GM18502 (cell line): ENCODE results near the gene ANKDD1A.

Experiments
- ATAC-seq: cut with Tn5 transposase; IDR thresholded peaks from one replicate; pipeline ENCODE4 v1.9.1; 2021; ENCODE audit warnings: mild to moderate bottlenecking; ENCODE audit not compliant: unreplicated experiment, poor library complexity

ANKDD1A gene

DNA sequence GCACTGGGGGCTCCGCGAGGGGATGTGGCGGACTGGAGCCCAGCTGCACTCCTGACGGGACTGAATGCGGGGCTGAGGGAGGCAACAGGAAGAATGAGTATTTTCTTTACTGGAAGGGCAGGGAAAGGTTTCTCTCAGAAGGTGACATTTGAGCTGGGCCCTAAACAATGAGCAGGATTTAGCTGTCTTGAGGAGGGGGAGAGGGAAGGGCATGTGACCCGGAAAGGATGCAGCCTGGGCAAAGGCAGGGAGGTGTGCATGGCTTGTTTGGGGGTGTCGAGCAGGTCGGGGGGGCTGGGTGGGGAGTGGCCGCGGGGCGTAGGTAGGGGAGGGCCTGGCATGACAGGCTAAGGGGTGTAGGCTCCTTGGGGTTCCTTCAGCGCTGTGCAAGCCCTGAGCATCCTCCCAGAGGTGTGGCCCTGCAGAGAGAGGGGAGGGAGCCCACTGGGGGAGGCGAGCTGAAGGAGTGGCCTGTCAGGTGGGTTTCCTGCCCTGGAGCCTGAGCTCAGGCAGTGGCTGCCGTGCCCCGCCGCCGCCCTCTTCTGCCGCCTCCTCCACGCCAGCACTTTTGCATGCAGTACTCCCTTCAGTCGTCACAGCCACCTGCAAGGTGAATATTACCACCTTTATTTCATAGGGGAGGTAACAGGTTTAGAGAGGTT lies 17.2 kb upstream of the ANKDD1A start:
- ATAC-seq, result peak; percentile 41

DNA sequence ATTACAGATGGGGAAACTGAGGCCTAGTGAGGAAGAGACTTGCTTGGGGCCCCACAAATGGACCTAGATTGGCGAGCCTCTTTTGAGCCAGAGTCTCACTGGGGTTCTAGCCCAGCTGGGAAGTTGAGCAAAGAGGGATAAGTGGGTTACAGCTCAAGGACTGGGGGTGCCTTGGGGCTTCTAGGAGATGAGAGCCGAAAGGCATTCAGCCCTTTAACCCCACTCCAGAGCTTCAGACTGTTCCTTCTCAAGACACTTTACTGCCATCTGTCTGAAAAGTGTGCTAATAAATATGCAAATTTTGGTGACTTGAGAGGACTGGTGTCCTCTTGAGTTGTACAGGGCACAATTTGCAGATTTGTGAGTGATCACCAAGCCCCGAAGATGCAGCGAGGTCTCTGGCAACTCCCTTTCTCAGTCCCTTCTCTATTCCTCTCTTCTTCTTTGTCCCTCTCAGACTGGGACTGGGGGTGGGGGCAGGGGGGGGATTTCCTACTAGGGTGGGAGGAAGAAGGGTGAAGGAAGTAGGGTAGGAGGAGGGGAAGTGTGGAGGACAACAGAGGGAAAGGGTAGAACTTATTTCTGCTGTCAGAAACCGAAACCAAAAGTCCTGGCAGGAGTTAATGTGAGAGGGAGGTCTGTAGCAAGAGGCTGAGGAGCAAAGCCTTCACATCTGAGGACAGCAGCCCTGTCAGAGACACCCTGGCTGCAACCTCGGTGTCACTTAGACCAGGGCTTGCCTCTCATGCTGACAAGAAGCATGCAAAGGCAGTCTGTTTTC lies 16.2 kb upstream of the ANKDD1A start:
- ATAC-seq, result peak; percentile 22

DNA sequence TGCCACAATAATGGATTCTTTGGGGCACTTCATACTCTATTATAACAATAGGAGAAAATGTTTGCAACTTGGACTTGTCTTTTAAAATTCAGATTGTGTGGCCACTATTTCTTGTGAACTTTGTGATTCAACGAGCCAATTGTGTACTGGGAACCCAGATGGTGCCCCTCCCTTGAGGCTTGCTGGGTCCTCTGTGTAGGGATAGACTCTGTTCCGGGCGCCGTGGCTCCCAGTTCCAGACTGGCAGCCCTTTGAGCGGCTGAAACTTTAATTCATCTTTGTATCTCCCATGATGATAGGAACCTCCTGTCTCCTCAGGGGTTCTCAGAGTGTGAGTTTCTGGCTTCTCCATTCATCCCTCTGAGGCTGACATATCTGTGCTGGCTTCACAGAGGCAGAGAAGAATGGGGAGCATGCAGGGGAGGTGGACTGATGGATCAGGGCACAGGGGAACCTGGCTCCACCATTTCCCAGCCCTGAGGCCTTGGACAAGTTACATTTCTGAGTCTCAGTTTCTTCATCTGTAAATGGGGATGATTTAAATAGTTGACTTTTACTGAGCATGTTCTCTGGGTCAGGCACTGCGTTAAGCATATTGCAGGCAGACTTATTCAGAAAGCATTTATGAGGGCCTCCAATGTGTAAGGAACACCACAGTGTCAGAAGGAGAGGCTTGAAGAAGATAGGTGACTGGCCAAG lies 15.2 kb upstream of the ANKDD1A start:
- ATAC-seq, result no peak

DNA sequence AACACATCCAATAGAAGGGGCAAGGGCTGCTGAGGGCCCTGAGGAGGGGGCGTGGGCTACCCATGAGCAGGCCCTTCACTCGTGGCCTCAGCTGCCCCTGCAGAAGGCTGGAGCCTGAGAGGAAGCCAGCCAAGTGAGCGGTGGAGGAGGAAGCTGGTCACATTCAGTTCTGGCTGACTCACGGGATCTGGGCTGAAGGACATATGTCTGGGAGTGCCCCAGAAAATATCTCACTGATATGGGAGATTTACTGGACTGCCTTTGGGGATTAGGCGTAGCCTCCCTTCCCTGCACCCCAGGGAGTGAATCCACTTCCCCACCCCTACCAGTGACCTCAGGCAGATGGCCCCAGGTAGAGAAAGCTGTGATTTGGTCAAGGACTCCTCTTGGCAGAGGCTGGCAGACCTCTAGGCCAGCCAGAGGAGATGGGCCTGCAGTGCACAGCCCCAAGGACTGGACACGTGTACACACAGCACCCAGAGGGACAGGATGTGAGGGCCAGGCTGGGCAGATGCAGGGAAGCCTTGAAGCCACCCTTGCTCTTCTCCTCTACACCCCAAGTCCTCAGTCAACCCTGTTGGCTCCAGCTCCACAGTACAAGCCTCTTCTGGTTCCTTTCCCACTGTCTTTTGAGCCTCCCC lies 14.2 kb upstream of the ANKDD1A start:
- ATAC-seq, result no peak

DNA sequence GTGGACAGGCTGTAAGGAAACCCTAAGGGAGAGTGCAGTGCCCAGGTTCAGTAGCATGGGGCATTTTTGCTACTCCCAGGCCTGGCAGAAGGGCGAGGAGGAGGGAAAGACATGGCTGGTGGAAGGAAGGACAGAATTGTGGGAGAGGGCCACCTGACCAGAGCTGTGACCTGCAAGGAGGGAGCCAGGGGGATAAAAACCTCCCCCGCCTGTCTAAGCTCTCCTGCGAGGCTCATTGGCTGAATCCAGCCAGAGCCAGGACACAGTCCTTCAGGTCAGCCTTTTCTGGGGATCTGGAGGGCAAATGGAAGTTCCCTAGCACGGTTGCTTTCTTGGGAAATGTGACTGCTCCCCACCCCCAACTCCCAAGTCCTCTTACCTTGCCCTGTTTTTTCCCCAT lies 13.3 kb upstream of the ANKDD1A start:
- ATAC-seq, result no peak

DNA sequence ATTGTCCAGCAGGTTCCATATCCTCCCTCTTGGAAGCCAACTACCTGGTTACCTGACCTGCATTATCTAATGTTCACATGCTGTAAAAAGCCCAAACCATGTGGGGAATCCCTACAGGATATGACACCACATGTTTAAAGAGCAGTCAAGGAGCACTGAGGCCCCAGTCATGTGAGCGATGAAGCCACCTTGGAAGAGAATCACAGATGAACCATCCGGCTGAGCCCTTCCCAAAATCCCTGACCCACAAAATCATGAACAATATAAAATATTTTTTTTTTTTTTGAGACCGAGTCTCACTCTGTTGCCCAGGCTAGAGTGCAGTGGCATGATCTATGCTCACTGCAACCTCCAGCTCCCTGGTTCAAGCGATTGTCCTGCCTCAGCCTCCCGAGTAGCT lies 10.6 kb upstream of the ANKDD1A start:
- no peak for ATAC-seq

DNA sequence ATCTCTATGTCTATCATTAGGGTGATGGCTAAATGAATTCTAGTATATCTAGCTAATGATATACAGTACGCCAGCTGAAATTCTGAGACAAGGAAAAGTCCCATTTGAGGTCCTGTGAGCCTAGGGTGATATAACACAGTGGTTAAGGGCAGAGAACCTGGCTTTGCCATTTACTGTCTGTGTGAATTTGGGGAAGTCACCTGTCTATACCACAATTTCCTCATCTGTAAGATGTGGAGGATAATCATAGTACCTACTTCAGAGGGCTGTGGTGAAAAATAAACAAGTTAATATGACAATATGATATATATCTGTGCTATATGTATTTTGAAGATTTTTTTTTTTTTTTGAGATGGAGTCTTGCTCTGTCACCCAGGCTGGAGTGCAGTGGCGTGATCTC lies 9.8 kb upstream of the ANKDD1A start:
- ATAC-seq, result no peak

DNA sequence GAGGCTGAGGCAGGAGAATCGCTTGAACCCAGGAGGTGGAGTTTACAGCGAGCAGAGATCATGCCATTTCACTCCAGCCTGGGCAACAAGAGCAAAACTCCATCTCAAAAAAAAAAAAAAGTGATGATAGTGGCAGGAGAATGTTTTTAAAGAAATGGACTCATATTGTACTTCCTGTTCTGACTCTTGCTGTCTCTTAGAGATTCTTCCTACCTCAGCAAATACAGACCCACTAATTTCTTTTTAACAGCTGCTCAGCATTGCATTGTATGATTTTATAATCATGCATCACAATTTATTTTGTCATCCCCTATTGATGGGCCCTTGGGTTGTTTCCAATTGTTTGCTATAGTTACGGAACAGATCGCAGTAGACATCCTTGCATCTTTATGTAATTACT lies 8.8 kb upstream of the ANKDD1A start:
- no peak for ATAC-seq

DNA sequence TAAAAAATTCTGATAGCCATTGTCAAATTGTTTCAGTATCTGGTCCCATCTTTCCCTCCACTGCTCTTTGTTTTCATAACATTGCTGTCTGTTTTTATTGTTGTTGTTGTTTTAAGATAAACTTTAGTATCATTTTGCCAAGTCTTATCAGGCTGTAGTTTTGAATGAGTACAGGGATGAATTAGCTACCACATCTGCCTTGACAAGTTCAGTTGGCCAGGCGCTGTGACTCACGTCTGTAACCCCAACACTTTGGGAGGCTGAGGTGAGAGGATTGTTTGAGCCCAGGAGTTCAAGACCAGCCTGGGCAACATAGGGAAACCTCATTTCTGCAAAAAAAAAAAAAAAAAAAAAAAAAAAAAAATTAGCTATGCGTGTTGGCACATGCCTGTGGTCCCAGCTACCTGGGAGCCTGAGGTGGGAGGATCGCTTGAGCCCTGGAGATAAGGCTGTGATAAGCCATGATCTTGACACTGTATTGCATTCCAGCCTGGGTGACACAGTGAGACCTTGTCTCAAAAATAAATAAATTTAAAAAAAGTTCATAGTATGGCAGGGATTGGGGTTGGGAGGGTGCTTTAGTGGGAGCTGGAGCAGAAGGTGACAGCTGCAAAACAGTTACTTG lies 8.3 kb upstream of the ANKDD1A start:
- no peak for ATAC-seq

DNA sequence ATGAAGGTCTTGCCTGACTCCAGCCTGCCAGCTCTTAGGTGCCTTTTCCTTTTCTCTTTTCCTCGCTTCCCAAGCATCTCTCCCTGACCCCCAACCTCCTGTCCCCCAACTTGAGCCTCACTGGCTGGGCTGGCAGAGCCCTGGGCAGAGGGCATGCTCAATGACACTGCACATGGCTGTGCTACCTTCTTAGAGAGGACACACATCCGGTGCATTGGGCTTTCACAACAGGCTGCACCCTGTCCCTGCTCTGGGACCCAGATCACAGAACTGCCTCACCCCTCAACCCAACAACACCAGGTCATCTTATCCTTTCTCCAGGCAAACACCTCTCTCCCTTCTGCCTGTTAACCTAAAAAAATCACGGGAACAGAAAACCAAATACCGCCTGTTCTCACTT lies 7.5 kb upstream of the ANKDD1A start:
- no peak for ATAC-seq

DNA sequence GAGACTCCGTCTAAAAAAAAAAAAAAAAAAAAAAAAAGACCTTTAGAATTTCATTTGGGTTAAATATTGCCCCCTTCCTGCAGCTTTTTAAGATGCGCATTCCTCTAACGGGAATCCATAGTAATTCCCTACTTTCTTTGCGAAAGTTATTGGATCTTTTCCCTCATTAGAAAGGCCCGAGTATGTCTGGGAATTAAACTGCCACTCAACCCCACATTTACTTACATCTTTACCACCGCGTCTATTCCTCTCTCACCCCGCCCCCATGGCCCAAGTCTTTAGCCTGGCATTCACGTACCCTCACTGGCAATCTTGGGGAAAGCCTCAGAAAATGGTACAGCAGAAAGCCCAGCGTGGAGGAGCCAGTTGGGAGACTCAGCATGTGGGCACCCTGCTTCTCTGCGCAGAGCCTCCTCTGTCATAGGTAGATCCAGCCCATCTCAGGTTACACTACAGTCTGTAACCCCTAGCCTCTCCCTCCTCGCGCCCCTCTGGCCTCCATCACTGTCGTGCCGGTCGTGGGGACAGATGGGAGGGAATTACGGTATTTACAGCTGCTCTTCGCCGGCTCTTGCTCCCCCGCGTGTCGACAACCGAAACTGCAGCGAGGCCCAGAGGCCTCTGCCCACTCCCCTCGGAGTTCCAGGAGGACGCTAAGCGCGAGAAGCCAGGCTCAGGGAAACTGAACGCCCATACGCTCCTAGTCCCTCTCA lies 6.4 kb upstream of the ANKDD1A start:
- ATAC-seq, result no peak

DNA sequence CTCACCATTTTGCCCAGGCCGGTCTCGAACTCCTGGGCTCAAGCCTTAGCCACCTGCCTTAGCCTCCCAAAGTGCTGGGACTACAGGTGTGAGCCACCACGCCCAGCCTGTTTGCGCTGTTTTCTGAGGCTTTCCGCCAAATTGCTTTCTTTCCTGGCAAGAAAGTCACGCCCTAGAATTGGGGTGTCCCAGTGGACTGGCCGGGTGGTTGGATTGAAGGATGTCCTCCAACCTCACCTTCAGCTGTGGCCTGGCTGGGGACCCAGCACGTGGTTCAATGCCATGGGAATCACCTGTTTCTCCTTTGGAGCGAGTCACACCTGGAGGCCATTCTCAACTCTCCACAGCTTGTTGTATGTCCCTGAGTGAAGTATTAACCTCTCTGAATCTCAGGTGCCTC lies 5.8 kb upstream of the ANKDD1A start:
- no peak for ATAC-seq

DNA sequence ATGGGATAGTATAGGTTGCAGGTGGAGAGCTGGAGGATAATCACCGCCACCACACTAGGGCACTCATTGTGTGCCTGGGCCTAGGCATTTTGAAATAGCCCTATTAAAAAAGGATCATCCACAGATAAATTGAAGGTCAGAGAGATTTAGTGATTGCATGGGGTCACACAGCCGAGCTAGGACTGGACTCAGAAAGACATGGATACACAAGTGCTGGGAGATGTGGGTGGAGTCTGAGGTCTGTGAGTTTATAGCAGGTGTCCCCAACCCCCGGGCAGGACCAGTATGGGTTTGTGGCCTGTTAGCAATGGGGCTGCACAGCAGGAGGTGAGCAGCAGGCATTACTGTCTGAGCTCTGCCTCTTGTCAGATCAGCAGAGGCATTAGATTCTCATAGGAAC lies 5.3 kb upstream of the ANKDD1A start:
- no peak for ATAC-seq

DNA sequence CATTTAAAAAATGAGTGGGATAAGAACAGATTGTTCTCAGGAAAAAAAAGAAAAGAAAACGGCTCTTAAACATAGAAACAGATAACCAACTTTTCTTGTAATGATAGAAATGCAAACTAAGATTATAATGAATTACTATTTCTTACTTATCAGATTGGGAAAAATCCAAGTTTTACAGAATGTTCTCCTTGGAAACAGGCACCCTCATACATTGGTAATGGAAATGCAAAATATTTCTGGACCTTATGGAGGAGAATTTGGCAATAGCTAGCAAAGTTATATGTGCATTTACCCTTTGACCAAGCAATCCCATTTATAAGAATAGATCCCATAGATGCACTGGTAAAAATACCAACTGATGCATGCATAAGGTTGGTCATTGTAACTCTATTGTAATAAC lies 3.7 kb upstream of the ANKDD1A start:
- no peak for ATAC-seq

DNA sequence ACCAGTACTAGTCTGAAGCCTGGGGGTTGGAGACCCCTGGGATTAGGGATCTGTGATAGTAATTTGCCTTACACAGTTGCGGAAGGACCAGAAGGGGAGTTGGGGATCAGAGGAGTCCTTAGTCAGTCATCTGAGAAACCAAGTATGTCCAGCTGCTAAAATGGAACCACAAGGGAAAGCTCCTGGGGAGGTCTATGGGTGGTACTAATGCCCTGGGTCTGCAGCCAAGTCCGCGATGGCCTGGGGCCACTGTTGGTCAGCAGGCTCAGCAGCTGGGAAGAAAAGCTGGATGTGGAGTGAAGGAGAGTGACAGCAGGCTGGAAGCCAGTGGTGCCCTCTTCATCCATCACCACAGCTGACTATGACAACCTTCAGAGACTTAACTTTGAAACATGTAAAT lies 2.2 kb upstream of the ANKDD1A start:
- ATAC-seq, result no peak

DNA sequence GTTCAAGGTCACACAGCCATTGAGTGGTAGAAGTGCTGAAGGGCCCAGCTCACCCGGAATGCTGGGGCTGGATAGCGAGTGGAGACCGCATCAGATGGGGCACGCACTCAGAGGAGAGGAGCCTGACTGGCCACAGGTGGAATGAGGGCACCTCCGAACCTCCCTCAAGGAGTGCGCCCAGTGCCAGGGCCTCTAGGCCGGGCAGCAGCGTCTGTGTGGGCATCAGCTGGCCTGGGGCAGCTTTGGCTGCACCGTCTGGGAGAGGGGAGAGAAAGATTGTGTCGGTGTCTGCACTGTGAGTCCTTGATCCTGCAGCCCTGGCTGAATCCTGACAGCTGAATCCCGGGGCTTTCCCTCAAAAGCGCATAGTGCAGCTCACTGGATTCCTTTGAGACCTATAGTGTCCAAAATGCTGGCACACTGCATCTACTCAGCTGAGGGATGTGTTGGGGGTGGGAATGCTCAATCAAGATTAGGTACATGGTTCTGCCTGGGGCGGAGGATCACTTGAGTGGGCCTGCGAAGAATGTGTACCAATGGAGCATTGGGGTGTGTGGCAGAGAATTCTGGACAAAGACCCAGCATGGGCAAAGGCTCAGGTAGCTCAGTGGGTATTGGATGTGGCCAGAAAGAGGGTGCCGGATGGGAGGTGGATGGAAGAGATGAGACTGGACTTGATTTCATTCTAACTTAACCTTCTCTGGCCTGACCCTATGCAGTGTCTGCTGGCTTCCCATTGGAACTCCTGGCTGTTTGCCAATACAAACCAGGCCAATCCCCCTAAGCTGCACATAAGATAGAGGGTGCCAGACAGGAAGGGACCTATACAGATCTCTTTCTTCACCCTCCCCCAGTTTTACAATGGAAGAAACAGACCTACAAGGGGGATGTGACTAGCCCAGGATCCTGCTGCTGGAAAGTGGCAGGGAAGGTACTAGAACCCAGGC lies 950 bp downstream of the ANKDD1A start:
- ATAC-seq, result no peak

DNA sequence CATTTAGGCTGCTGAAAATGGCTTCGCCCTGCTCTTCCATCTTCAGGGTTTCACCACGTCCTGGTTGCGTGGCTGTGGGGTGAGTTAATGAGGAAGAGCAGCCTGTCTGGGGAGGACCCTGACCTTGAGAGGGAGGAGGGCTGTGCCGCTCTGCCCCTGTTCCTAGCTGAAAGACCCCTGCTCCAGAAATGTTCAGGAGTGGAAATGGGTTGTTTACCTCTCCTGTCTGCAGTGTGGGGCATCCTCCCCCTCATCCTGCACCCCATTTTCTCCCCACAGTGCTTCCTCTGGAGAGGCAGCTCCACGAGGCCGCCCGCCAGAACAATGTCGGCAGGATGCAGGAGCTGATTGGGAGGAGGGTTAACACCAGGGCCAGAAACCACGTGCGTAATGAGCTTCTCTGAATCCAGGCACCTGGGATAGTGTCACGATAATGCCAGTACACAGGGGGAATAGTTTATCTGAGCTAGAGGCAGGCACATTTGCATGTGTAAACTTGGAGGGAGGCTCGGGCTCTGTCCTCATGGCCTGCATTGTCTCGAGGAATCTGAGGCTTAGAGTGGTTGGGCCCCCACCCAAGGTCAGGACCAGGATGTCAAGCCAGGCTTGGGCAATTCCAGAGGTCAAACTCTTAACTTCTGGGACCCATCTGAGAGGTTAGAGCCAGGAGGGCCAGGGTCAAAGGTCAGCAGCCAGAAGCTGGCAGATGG lies 4.0 kb downstream of the ANKDD1A start:
- ATAC-seq, result no peak

DNA sequence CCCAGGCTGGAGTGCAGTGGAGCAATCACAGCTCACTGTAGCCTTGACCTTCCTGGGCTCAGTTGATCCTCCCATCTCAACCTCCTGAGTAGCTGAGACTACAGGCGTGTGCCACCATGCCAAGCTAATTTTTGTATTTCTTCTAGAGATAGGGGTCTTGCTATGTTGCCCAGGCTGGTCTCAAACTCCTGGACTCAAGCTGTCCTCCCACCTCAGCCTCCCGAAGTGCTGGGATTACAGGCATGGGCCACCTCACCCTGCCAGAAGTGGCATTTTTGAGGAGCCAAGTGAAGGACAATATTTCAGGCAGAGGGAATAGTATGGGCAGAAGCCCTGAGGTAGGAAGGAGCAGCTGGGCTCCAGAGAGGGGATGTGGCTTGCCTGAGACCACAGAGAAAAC lies 4.7 kb downstream of the ANKDD1A start:
- no peak for ATAC-seq
